Heart left ventricle (tissue), 16 donors: Measurements from ENCODE around the gene XPC. TPM values are rescaled to one million over a fixed set of nuclear protein-coding genes. Genes with fewer than 3 reads are reported as not detected.

ENCODE experiments used
- ATAC-seq, 4 donors: fragments of 200-7000 bp; cut with Tn5 transposase; one replicate each; pipeline ENCODE4 v1.9.1; 2020 to 2022; ENCODE audit warnings: moderate library complexity in 4 of 4, mild to moderate bottlenecking in 3 of 4, moderate number of reproducible peaks in 1 of 4
- DNase-seq, 5 donors: peaks; one replicate each; pipeline ENCODE4 v3.0.0-alpha.2; 2020
- H3K27ac ChIP-seq, 12 donors: fragments of 200-600 bp; sonication (generic) in 4 of 12; one replicate each; pipeline versions ENCODE4 v1.5.0 to v1.8.0; 2016 to 2022; ENCODE audit warnings: mild to moderate bottlenecking in 2 of 12
- H3K27me3 ChIP-seq, 9 donors: fragments of 200-600 bp; sonication (generic) in 2 of 9; one replicate each; pipeline versions ENCODE4 v1.5.1 to v1.8.0; 2016 to 2022; ENCODE audit warnings: mild to moderate bottlenecking in 3 of 9
- H3K36me3 ChIP-seq, 9 donors: fragments of 200-600 bp; sonication (generic) in 2 of 9; one replicate each; pipeline versions ENCODE4 v1.5.0 to v1.8.0; 2018 to 2022; ENCODE audit warnings: mild to moderate bottlenecking in 2 of 9
- H3K4me1 ChIP-seq, 12 donors: fragments of 200-600 bp; sonication (generic) in 4 of 12; one replicate each; pipeline versions ENCODE4 v1.5.0 to v1.8.0; 2016 to 2022; ENCODE audit warnings: mild to moderate bottlenecking in 3 of 12
- H3K4me3 ChIP-seq, 12 donors: fragments of 200-600 bp; sonication (generic) in 4 of 12; one replicate each; pipeline versions ENCODE4 v1.5.0 to v1.8.0; 2017 to 2022; ENCODE audit warnings: mild to moderate bottlenecking in 9 of 12, moderate library complexity in 4 of 12
- H3K9me3 ChIP-seq, 12 donors: fragments of 200-600 bp; sonication (generic) in 4 of 12; one replicate each; pipeline versions ENCODE4 v1.5.0 to v1.8.0; 2016 to 2022; ENCODE audit warnings: mild to moderate bottlenecking in 1 of 12
- POLR2A ChIP-seq, 2 donors: fragments of 450-650 bp; IDR thresholded peaks; one replicate each; pipeline ENCODE4 v1.6.1; 2017; ENCODE audit warnings: antibody characterized with exemption in 2 of 2, mild to moderate bottlenecking in 2 of 2, moderate library complexity in 2 of 2
- WGBS, 4 donors: extraction: QIAGEN DNeasy Blood & Tissue Kit in 2 of 4; methylation state at CpG; one replicate each; pipeline versions ENCODE4 v1.1.5 to v1.1.7; 2013 to 2018; 5-methylcytosine and 5-hydroxymethylcytosine counted together
- intact Hi-C, 10 donors: fragments of 100-400 bp; cut with DNase I; formaldehyde crosslinking; loops; one replicate each; pipeline versions ENCODE4 v1.11.1 to v1.14.2; 2022
- polyA plus RNA-seq, 2 donors: library from polyadenylated mRNA; stranded (reverse); fragments of 200-250 nt; gene quantifications; one replicate each; pipeline ENCODE4 v1.2.3, GENCODE V29; 2013
- total RNA-seq, 9 donors: library from RNA; depleted of rRNA in 2 of 9; stranded (reverse); fragments of >200 nt in 2 of 9; fragmentation: NEBNext Ultra II Directional in 3 of 9; extraction: Animal tissue kit (Norgen Biotek cat#: 25700) in 3 of 9; gene quantifications; one replicate each; pipeline versions ENCODE4 v1.1.0 to v1.2.4, GENCODE V29; 2016 to 2023
- TF ChIP-seq, protein P1 (sequence below), 12 donors: fragments of 200-600 bp; sonication (generic) in 4 of 12; IDR thresholded peaks; one replicate each; pipeline versions ENCODE4 v1.5.0 to v1.8.0; 2018 to 2022; ENCODE audit warnings: antibody characterized with exemption in 12 of 12, mild to moderate bottlenecking in 5 of 12
- donor health status: ischemic (EF 13 %, LVEDD 7.1; RV severe dilation, severe dysfunction).
- donor health status: healthy with polysubstance abuse.
- donor health status: DM: no; HTN: yes; CAD: no.
- donor health status: DM: no; HTN: no; CAD: no.
- donor health status: ischemic (EF 25% LVEDD 6.9; RV normal size, moderate dysfunction).
- donor health status: ischemic (EF 25% LVEDD 5.7; RV mildly dilated, moderate dysfunction).
- donor health status: healthy.
- donor health status: DM: yes; HTN: yes; CAD: no.
- donor health status: ischemic (EF 35%, LVEDD 5.7; RV mildly dilated, moderate dysfunction).
- donor health status: nonischemic (EF 11% LVEDD 7.7; RV severe dilation, severe dysfunction).
- donor health status: DM: yes; HTN: yes; CAD: no.
- donor health status: PGD.
- donor health status: ischemic (EF 29% LVEDD 5.4; RV normal size, mild dysfunction).
- donor health status: nonischemic (EF 23%, LVEDD 6.1; RV moderate dilation, normal function).

The XPC gene
- total and polyA plus RNA-seq, 11 donors = 6.1 to 20.0 (median 9.5) TPM

DNA sequence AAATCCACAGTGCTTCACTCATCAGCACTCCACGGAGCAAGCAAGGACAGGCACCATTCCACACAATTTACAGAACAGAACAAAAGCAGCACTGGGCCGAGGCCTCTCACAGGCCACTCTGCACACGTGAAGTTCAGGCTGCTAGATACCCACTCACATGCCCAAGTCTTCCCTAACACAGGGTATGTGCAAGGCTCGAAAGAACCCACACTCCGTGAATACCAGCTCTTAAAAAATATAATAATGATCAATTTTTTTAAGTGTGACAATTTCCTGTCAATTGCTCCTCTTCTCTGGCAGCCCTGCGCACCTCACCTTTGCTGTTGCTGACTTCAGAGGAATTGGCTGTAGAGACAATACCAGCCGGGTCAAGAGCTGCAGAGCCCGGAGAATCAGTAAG lies 19.0 kb downstream of the XPC start:
- H3K36me3 ChIP-seq = peaks cover 0 to 99% (median 96%) of the 10 kb centered on the region in 9 donors
- peaks cover 0 to 25% (median 13%) of the 10 kb centered on the region in 12 donors for H3K9me3 ChIP-seq
- no peaks in the 10 kb centered on the region for H3K4me1 ChIP-seq
- intact Hi-C loops = no loop called here
- 96 to 98% (median 97%) methylated on average over 8 of the region's 8 CpGs for WGBS, 4 donors
- DNase-seq (no peak), ATAC-seq (no peak)
- TF ChIP-seq POLR2A (IDR thresholded peaks at IDR 0.05) = no peak
- TF ChIP-seq, protein P1, sequence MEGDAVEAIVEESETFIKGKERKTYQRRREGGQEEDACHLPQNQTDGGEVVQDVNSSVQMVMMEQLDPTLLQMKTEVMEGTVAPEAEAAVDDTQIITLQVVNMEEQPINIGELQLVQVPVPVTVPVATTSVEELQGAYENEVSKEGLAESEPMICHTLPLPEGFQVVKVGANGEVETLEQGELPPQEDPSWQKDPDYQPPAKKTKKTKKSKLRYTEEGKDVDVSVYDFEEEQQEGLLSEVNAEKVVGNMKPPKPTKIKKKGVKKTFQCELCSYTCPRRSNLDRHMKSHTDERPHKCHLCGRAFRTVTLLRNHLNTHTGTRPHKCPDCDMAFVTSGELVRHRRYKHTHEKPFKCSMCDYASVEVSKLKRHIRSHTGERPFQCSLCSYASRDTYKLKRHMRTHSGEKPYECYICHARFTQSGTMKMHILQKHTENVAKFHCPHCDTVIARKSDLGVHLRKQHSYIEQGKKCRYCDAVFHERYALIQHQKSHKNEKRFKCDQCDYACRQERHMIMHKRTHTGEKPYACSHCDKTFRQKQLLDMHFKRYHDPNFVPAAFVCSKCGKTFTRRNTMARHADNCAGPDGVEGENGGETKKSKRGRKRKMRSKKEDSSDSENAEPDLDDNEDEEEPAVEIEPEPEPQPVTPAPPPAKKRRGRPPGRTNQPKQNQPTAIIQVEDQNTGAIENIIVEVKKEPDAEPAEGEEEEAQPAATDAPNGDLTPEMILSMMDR (IDR thresholded peaks at IDR 0.05) = no peak
- no peak overlapping the region for H3K4me3 ChIP-seq
- H3K27me3 ChIP-seq = no peaks in the 10 kb centered on the region
- H3K27ac ChIP-seq = no peak overlapping the region

DNA sequence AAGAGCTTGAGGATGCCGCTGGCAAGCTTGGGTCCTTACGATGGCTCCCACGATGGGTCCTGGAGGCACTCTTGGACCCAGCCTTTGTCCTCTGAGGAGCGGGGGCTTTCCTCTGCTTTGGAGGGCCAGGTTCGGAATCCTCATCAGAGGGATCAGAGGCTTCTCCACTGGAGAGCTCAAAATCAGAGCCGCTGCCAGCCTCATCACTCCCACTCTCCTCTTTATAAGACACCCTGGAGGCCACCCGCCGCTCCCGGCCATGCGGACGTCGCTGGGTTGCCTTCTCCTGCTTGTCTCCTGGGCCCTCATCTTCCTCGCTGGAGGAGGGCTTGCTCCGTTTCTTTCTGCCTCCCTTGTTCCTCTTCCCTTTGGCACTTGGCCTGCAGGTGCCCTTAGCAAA lies 20.0 kb downstream of the XPC start:
- no peaks in the 10 kb centered on the region for H3K4me1 ChIP-seq
- H3K27ac ChIP-seq = no peak overlapping the region
- H3K4me3 ChIP-seq = no peak overlapping the region
- peaks cover 0 to 25% (median 13%) of the 10 kb centered on the region in 12 donors for H3K9me3 ChIP-seq
- intact Hi-C loops = no loop called here
- ATAC-seq (no peak), DNase-seq (no peak)
- 94 to 97% (median 95%) methylated on average over 14 of the region's 14 CpGs for WGBS, 4 donors
- no peak for TF ChIP-seq POLR2A (IDR thresholded peaks at IDR 0.05)
- TF ChIP-seq, protein P1 (IDR thresholded peaks at IDR 0.05) = no peak
- peaks cover 0 to 99% (median 96%) of the 10 kb centered on the region in 9 donors for H3K36me3 ChIP-seq
- no peaks in the 10 kb centered on the region for H3K27me3 ChIP-seq

DNA sequence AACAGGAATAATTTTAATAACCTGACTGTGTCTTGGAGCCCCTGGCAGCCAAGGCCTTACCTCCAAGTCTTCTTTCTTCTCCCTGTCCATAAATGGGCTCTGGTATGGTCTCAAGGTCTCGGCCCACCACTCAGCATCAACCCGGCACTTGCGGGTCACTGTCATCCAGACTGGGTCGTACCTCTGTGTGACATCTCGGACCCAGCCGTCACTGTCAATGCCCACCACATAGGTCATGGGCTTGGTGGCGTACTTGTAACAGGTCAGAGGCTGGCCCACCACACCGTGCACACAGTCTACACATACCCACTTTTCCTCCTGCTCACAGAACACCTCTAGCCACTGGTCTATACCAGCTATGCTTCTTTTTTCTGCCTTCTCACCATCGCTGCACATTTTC lies 20.4 kb downstream of the XPC start:
- peaks cover 0 to 99% (median 96%) of the 10 kb centered on the region in 9 donors for H3K36me3 ChIP-seq
- intact Hi-C loops = no loop called here
- 91 to 97% (median 96%) methylated on average over 9 of the region's 9 CpGs for WGBS, 4 donors
- no peaks in the 10 kb centered on the region for H3K4me1 ChIP-seq
- no peaks in the 10 kb centered on the region for H3K27me3 ChIP-seq
- no peak for DNase-seq
- peak in 1 of 4 donors; percentile 46 for ATAC-seq
- peaks cover 0 to 24% (median 13%) of the 10 kb centered on the region in 12 donors for H3K9me3 ChIP-seq
- TF ChIP-seq POLR2A (IDR thresholded peaks at IDR 0.05) = no peak
- TF ChIP-seq, protein P1 (IDR thresholded peaks at IDR 0.05) = no peak
- no peak overlapping the region for H3K4me3 ChIP-seq
- H3K27ac ChIP-seq = no peak overlapping the region

DNA sequence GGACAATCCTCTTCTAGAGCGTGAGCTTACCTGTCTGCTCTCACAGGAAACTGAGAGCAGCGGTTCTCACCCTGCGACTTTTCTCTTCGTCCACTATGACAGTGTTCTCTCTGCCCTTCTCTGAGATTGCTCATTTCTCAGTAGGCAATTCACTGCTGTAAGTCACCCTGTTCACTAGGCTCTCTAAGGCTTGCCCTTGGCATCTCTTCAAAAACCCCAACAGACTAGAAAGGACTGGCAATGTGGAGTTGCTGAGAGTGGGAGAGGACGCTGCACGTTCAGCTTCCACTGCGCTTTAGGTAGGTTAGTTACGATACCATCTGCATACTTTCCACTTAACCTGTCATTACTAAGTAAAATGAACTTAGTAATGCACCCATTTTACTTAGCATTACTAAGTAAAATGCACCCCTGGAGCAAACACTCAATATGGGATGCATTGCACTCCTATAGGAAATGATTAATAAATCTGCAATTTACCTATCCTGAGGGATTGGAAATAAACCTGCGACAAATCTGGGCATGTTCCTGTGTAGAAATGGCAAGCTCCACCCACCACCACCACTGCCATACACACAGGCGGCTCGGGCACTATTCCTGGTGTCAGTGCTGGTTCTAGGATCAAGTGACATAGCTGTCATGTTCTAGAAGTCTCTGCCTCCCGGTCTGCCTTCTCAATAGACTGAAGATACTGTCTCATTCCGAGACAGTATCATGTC lies 21.4 kb downstream of the XPC start:
- Histone ChIP-seq H3K9me3 (peaks cover 0 to 16% (median 9%) of the 10 kb centered on the region in 12 donors), H3K36me3 (peaks cover 0 to 99% (median 96%) of the 10 kb centered on the region in 9 donors), H3K27ac (no peak overlapping the region), H3K4me1 (no peaks in the 10 kb centered on the region), H3K4me3 (no peak overlapping the region), H3K27me3 (no peaks in the 10 kb centered on the region)
- intact Hi-C loops = no loop called here
- ATAC-seq (no peak), DNase-seq (no peak)
- WGBS, 4 donors = 96 to 98% (median 97%) methylated on average over 13 of the region's 13 CpGs
- no peak for TF ChIP-seq POLR2A (IDR thresholded peaks at IDR 0.05)
- TF ChIP-seq, protein P1 (IDR thresholded peaks at IDR 0.05) = no peak
